Spleen (tissue), 7 donors: Measurements from ENCODE around the gene OR8D2.

Experiments used
- CTCF ChIP-seq, 11 experiments: fragments of 200-600 bp in 7 of 11; fragments of 450-650 bp in 4 of 11; sonication (generic) in 4 of 11; IDR thresholded peaks in 8 of 11; conservative IDR thresholded peaks in 3 of 11; 1 replicate in 7 of 11; 2 replicates in 4 of 11; pipeline versions ENCODE4 v1.4.0 to v1.8.0; 2016 to 2021; ENCODE audit warnings: antibody characterized with exemption in 11 of 11, inconsistent platforms in 4 of 11, mild to moderate bottlenecking in 1 of 11
- POLR2A ChIP-seq, 3 donors: fragments of 450-650 bp; IDR thresholded peaks; one replicate each; pipeline ENCODE4 v1.5.1; 2017; ENCODE audit warnings: antibody characterized with exemption in 3 of 3, mild to moderate bottlenecking in 1 of 3
- POLR2AphosphoS5 ChIP-seq, 3 donors: sonication (generic); formaldehyde crosslinking; IDR thresholded peaks; one replicate each; pipeline ENCODE4 v1.5.1; 2017; ENCODE audit warnings: antibody characterized with exemption in 3 of 3
- donor health status: DM: no; HTN: no; CAD: no; lungs with moderate emphysema.
- donor health status: DM: no; HTN: no; CAD: no.
- donor health status: DM: no; HTN: no; CAD: no.

- no peak for TF ChIP-seq CTCF (IDR thresholded peaks at IDR 0.05 in 8 of 11, conservative IDR thresholded peaks at IDR 0.05 in 3 of 11)
- TF ChIP-seq POLR2A (IDR thresholded peaks at IDR 0.05), result no peak
- TF ChIP-seq POLR2AphosphoS5 (IDR thresholded peaks at IDR 0.05), result no peak
These were observed 46.0 kb downstream of the OR8D2 start for GRCh38 chr11:124274000-124274399.
